CMK (cell line): ENCODE data around the gene CLDN19.

Source experiments
- DNase-seq: peaks from one replicate; pipeline ENCODE4 v3.0.0-alpha.2; 2010; ENCODE audit warnings: low read depth

CLDN19 gene

DNA sequence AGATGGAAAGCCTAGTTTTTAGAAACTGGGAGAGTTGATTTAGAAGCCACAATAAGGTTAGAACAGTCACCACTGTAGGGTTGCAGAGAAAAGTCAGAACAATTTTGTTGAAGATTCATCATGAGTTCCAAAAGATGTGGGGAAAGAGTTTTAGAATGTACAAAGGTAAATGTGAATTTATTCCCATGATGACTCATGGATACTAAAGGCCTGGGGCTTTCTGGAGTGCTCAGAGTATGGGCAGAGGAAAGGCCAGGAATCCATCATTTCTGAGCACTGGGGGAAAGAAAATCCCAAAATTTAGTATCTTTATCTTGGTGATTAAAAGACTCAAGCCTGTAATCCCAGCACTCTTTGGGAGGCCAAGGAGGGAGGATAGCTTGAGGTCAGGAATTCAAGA, 40.0 kb downstream of the CLDN19 start:
- DNase-seq: no peak

- DNase-seq: no peak
Observed at GRCh38 chr1:42698081-42698813, 41.8 kb downstream of the CLDN19 start.

DNA sequence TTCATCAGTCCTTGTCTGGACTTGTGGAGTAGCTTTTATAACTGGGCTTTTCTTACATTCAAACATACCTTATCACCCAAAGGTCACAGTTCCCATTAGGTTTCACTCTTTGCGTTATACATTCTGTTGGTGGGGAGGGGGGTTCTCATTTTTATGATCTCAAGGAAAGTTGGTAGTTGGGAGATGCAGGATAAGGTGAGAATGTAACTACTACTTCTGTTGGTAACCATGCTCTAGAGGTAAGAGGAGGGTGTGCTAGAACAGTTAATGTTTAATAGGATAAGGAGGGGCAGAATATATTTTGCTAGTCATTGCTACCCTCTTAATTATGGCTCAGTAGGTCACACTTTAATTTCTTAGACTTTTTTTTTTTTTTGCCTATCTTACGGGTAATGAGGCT, 47.1 kb downstream of the CLDN19 start:
- DNase-seq: no peak

DNA sequence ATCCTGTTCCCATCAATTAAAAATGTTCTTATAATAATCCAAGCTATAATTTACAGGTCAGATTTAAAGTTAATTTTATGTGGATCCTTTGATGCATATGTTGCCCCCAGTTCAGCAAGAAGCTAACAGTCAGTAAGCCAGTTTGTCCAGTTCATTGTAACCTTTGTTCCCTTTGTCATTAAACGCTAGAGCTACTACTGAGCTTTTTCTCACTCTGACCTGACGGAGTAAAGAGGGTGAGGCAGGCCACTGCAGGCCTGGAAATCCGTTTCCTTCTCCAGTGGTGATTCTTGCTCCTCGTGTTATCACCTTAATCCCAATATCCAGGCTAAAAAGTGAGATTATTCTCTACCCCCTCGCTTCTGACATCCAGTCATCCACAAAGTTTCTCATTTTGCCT, 47.6 kb downstream of the CLDN19 start:
- DNase-seq: no peak

GRCh38 chr1:42691157-42691498, 48.9 kb downstream of the CLDN19 start:
- no peak for DNase-seq

DNA sequence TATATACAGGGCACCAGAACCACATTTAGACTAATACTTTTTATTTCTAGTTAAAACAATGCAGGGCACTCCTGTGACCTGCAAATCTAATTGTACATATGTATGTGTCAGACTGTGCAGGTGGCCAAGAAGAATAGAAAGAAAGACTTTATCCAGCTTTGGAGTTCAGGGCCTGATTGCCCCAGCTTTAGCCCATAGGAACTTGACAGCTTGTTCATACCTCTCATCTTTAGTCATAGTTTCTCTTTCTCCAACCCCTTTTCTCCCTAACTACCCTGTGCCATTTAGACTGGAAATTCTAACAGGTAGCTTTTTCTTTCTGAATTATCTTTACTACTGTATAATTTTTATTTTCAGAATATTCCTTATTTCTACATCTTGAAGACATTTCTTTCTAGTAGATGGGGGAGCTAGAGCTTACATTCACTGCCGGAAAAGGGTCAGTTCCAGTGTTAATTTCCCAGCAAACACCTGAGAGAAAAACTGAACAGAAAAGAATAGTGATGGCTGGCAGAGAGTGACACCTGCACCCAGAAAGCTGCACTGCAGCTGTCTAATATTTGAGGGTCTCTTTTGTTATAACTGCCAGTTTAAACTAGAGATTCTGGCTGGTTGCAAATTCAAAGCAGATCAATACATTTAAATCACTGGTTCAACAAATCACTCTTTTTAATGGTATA, 49.4 kb downstream of the CLDN19 start:
- DNase-seq: no peak

- no peak for DNase-seq
Observed at GRCh38 chr1:42689912-42690311, 50.1 kb downstream of the CLDN19 start.

- DNase-seq: peak; percentile 55
Observed at GRCh38 chr1:42686418-42686817, 53.6 kb downstream of the CLDN19 start.

GRCh38 chr1:42684139-42684538, 55.9 kb downstream of the CLDN19 start:
- no peak for DNase-seq
